Measurements from ENCODE around the gene PEX11G. TPM values are rescaled to one million over a fixed set of nuclear protein-coding genes. Genes with fewer than 3 reads are reported as not detected.

The PEX11G gene
- total RNA-seq, 1 experiment from 2014 or later: 2.8 TPM

- H2AK5ac ChIP-seq (ENCODE audit: insufficient read length, low read length): no peak overlapping the region
- H2AFZ ChIP-seq (ENCODE audit: low read length): no peak overlapping the region
- H2BK120ac ChIP-seq (ENCODE audit: low read depth, low read length, poor library complexity, severe bottlenecking): no peak overlapping the region
- TF ChIP-seq CTCF (conservative IDR thresholded peaks at IDR 0.05): no peak
- no peak overlapping the region for H3K27ac ChIP-seq (ENCODE audit: insufficient read length, low read depth, low read length)
- no peak overlapping the region for H2BK5ac ChIP-seq (ENCODE audit: insufficient read length, low read length)
- Mint-ChIP-seq H3K27ac (no peak overlapping the region), H3K4me3 (no peak overlapping the region), H3K36me3 (ENCODE audit: insufficient read depth in 1 of 3, low read depth in 3 of 3) (peaks cover 17 to 48% (median 35%) of the 10 kb centered on the region in 3 experiments; a peak in 6 of 7 replicates), H3K4me1 (peaks cover 0 to 2% of the 10 kb centered on the region in 2 experiments; a peak in 1 of 4 replicates), H3K27me3 (ENCODE audit: low read depth) (no peaks in the 10 kb centered on the region), H3K9me3 (no peaks in the 10 kb centered on the region)
- H4K91ac ChIP-seq (ENCODE audit: insufficient read length, low read depth, low read length): no peak overlapping the region
- no peak overlapping the region for H2BK12ac ChIP-seq (ENCODE audit: insufficient read length, low read depth, low read length)
- H3K23me2 ChIP-seq (ENCODE audit: insufficient read length, low read depth, low read length, poor library complexity, severe bottlenecking): no peaks in the 10 kb centered on the region
- no peaks in the 10 kb centered on the region for H3K27me3 ChIP-seq (ENCODE audit: insufficient read depth, low read length)
- H3K23ac ChIP-seq (ENCODE audit: insufficient read length, low read depth, low read length): no peak overlapping the region
- no peak overlapping the region for H3T11ph ChIP-seq (ENCODE audit: low read length)
- H3K79me2 ChIP-seq (ENCODE audit: insufficient read depth, low read length): no peaks in the 10 kb centered on the region
- no peak overlapping the region for H3K4me2 ChIP-seq (ENCODE audit: insufficient read depth, insufficient read length, low read length)
- no peaks in the 10 kb centered on the region for H3K9me3 ChIP-seq (ENCODE audit: control insufficient read depth, low read depth, low read length)
- no peak overlapping the region for H4K8ac ChIP-seq (replicated peaks; ENCODE audit: insufficient read length, low read depth, low read length)
- no peak overlapping the region for H4K5ac ChIP-seq (ENCODE audit: insufficient read length, low read depth, low read length)
- no peak overlapping the region for H3K9ac ChIP-seq (ENCODE audit: extremely low read depth, insufficient read length, low read length)
- no peaks in the 10 kb centered on the region for H3K79me1 ChIP-seq (ENCODE audit: insufficient read depth, low read depth, low read length, poor library complexity, severe bottlenecking)
- no peaks in the 10 kb centered on the region for H3K4me1 ChIP-seq (ENCODE audit: insufficient read depth, low read length)
- no peak for DNase-seq
- no peak overlapping the region for H2BK20ac ChIP-seq (ENCODE audit: low read depth, low read length, poor library complexity, severe bottlenecking)
- no peak overlapping the region for H3K4ac ChIP-seq (ENCODE audit: low read depth, low read length)
- no CpG with 5 or more reads among the region's 21 CpGs for WGBS (ENCODE audit: extremely low coverage, insufficient read length, low lambda C conversion rate)
- no peaks in the 10 kb centered on the region for H4K20me1 ChIP-seq (ENCODE audit: control insufficient read depth, insufficient read depth, insufficient read length)
- no peak overlapping the region for H3K18ac ChIP-seq (ENCODE audit: insufficient read length, low read depth, low read length)
- H3K56ac ChIP-seq (ENCODE audit: insufficient read length, low read depth, low read length): no peak overlapping the region
- H3K14ac ChIP-seq (ENCODE audit: insufficient read depth, low read length): no peak overlapping the region
- H2BK15ac ChIP-seq (ENCODE audit: low read depth, low read length): no peak overlapping the region
Measured at GRCh38 chr19:7441468-7442146, 47.2 kb downstream of the PEX11G start.

Data from H9 (cell line).